GM19328 (cell line): ENCODE data around the gene NSD1.
"Not testable (repeated sequence)": the region's sequence is repeated elsewhere in the genome, so short reads cannot be mapped to it uniquely, and the experiment has no call there.

Source experiments
- ATAC-seq: cut with Tn5 transposase; IDR thresholded peaks from one replicate; pipeline ENCODE4 v1.9.1; 2021; ENCODE audit warnings: mild to moderate bottlenecking, moderate library complexity; ENCODE audit not compliant: unreplicated experiment

The NSD1 gene

GRCh38 chr5:177304392-177305119, 171.0 kb downstream of the NSD1 start:
- no peak for ATAC-seq

DNA sequence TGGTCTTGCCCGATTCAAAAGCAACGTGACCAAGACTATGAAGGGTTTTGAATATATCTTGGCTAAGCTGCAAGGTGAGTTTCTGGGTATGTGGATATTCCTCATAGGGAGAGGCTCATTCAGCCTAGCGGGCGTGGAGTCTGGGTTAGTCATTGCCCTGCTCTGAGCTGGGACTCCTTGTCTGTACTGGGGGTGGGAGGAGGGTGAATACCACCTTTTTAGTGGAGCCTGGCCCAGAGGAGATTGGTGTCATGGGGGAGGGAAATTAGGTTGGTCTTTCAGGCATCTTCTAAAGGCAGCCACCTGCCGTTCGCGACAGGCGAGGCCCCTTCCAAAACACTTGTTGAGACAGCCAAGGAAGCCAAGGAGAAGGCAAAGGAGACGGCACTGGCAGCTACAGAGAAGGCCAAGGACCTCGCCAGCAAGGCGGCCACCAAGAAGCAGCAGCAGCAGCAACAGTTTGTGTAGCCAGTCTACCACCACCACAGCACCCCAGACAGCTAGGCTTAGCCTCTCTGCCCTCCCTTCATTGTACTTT, 172.6 kb downstream of the NSD1 start:
- not testable (repeated sequence) for ATAC-seq

DNA sequence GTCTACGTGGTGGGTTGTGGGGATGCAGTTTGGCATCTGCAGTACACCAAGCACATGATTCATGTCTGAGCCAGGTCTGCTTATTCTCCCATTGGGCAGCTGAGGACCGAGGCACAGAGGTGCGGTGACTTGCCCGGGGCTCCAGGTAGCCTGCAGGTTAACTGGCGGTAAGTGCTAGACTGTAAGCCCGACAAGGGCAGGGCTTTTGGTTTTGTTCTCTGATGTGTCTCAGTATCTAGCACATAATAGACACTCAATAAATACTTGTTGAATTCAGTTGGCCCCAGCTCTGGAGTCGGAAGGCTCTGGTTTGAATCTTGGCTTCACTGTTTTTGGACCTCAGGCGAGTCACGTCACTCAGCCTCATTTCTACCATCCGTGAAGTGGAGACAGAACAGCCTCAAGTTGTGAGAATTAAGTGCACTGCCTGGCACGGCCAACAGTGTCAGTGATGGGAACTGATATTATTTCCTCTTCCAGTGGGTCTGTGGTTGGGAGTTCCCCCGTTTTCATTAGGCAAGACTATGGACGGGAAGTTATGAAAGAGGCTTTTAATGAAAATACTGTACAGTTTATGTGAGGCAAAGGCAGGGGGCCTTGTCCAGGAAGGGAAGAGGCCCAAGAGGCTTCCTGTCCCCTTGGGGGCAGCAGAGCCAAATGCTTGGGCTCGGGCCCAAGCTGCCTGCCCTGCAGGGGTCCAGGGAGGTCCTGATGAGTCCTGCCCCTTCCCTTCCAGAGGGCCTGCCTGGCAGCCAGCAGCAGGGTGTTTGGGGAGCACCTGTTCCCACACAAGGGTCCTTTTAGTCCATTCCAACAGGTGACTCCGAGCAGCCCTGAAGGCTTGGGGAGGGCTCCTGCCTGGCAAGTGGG, 173.3 kb downstream of the NSD1 start:
- no peak for ATAC-seq

DNA sequence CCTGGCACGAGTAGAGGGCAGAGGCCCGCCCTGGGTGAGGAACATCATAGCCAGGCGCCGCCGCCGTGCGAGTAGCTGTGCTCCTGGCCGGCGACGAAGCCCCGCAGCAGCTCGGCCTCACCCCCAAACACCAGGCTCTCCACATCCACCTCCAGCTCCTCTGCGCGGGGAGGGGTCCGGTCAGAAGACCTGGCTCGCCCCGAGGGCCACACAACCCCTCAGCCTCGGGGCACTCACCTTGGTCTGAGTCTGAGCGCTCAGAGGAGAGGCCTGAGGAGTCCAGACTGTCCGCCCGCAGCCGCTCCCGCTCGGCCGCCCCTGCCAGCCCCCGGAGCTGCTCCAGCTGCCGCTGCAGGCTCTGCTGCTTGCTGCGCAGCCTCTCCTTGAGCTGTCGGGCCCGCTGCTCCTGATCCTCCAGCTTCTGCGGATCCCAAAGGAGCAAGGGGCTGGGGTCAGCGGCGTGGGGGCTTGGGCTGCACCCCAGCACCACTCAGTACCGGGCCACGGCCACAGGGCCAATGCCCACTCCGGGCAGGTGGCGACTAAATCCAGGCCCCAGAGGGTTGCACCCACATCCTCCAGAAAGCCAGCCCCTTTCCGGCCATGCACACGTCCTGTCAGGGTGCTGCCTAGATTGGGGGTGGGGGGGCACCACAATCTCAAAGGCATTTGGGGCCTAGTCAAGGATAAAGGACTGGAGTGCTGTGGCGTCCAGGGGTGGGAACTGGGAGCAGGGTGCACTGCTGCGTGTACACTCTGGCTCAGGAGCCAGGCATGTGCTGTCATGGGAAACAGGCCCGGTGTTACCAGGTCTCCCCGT, 174.2 kb downstream of the NSD1 start:
- ATAC-seq = no peak

DNA sequence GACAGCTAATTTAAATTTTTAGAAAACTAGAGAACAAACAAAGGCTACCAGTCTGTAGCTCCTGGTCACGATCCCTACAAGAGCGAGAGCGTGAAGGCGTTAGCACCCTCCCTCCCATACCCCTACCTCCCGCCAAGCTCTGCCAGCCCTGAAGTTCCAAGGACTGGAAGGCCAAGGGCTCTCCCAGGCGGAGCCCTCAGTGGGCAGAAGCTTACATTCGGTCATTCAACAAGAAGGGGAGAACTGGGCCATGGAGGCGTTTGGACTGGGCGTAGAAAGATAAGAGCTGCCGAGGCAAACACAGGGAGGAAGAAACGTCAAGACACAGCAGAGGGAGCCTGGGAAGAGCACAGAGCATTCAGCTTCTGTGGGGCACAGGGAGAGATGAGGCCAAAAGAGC, 175.2 kb downstream of the NSD1 start:
- ATAC-seq = no peak

GRCh38 chr5:177309351-177310191, 176.0 kb downstream of the NSD1 start:
- no peak for ATAC-seq

GRCh38 chr5:177310332-177310731, 176.8 kb downstream of the NSD1 start:
- ATAC-seq = no peak

DNA sequence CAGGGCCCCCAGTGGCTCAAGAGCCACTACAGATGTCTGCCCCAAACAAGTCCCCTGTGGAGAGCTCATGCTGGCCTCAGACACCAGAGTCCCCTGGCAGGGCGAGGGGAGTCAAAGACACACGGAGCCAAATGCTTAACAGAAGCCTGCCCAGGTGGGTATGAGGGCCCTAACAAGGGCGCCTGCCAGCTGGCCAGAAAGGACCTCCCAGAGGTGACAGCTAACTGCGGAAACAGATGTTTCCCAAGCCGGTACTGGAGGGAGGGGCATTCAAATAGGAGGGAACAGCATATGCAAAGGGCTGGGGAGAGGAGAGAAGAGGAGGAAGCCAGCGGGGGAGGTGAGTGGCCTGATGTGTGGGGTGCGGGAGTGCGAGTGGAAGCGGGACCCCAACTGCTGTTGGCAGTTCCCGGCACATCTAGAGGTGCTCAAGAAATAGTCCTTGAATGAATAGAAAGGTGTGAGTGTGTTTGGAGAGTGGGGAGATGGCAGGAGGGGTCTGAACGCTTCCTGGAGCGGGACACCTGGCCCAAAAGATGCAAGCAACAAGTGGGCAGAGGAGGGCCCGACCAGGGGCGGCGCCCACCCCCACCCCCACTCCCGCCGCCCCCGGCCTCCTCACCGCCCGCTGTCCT, 177.3 kb downstream of the NSD1 start:
- no peak for ATAC-seq

DNA sequence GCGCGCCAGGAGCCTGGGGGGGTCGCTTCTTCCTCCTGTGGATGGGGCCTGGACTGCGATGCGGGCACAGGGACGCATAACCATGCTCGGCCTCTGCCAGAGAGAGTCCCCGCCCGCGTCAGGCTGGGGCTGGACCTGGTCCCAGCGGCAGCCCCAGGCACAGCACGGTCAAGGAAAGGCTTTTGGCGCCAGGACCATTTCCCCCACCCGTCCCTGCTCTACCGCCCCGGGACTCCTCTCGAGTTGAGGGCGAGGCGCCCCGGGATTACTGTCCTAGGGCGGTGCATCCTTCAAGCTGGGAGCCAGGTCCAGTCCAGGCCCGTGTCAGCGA, 177.8 kb downstream of the NSD1 start:
- no peak for ATAC-seq

DNA sequence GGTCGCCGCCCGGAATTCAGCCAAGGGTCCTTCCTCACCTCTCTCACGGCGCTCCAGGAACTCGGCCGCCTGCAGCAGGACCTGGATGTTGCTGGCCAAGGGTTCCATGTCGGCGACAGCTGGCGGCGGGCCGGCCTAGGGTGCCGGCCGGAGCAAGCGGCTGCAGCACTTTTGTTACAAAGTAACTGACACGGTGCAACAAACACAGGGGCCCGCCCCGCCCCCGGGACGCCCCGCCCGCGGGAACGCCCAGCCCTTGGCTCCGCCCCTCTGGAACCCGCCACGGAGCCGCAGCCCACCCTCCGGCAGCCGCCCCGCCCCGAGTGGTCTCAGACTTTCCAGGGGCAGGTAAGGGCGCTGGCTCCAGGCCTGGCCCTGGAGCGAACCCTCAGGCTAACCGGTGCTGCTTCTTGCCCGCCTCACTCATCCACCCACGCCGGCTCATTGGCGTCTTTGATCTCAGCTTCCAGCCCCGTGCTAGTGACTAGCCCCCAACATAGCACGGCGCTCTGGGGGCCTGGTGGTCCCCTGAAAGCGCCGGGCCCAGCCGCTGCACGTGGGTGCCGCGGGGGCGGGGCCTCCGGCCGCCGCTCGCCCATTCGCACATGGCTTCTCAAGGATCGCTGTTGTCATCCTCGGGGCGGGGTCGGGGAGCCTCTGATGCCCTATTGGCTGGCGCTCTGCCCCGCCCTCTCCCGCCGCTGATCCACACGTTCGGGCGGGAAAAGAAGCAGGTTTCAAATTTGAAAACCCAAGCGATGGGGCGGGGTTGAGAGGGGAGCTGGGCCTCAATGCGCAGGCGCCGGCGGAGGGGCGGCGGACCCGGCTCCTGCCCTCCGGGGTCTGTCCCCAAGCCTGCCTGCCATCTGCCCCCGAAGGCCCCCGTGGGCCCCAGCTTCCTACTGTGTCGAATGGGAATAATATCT, 178.4 kb downstream of the NSD1 start, which contains the start of gene MXD3:
MXD3 (minus strand) TSS at position 176 of the 926 bp plus-strand sequence; CDS start at position 108, 68 bp downstream.
- ATAC-seq = peak; percentile 68

DNA sequence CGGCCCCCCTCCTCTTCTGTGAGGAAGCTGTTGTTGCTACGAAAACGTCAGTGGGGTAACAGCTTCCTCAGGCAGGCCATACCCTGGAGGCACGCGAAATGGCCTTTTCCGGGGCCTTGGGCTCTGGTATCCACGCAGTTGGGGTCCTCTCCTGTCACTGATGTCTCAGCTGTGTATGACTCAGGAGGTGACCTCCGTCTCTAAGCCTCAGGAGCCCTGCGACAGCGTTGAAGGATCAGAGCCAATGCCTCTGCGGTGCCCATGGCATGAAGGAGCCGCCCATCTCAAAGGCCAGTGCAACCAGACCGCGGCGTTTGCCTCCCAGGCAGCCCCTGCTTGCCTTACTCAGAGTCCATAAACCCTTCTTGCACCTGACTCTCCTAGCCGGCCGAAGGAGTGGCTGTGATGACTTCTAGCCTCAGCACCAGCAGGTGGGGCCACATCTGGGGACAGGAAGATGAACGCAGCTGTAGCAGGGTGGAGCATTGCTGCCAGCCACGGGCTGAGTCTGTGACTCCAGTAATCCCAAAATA, 179.1 kb downstream of the NSD1 start:
- ATAC-seq = peak; percentile 26

- no peak for ATAC-seq
These were observed 180.1 kb downstream of the NSD1 start for GRCh38 chr5:177313561-177314259.

DNA sequence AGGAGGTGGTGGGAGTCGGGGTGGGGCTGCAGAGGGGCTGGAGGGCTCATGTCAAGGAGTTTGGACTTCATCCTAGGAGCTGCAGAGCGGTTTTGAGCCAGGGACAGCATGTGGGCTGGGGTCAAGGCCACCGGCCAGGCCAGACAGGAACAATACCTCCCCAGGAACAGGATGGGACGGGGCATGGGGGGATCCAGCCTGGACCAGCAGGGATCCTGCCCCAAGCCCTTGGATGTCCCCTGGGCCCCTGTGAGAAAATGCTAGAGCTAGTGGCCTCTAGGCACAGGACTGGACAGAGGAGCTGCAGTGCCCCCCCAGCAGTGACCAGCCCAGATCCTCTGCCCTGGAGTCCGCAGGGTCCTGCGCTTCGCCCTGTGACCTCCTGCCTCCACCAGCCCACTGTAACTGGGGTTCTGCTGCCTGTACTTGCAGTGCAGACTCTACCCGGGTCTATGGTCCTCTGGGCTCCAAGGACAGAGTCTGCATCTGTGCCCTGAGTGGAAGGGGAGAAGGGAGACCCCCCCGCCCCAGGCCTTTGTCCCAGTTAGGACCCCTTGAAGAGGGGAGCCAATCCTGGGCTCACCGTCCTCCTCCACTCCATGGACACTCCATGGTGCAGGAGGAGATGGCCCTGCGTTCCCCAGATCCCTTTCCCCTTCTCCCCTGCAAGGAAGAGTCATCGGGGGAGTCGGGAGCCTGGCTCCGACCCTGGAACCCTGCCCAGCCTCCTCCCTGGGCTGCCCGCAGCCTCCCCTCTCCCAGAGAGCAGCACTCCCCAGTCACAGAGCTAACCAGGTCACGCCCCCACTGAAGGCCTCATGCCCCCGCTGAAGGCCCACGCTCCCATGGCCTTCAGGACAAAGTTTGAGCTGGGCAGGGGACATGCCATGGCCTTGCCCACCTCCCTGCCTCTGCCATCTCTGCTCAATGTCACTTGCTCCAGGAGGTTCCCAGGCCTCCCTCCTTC, 181.1 kb downstream of the NSD1 start:
- ATAC-seq = no peak

GRCh38 chr5:177315411-177315810, 181.8 kb downstream of the NSD1 start:
- ATAC-seq = no peak

DNA sequence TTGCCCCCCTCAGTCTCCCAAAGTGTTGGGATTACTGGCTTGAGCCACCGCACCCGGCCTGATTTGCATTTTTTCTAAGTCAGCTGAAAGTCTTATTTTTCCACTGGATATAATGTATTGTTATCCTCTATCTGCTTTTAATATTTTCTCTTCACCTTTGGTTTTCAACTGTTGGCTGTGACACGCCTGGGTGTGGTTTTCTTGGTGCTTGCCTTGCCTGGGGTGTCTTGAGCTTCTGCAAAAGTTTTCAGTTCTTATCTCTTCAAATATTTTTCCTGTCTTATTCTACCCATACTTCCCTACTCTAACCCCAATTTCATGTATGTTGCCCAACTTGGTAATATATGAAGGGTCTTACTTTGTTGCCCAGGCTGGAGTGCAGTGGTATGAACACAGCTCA, 182.4 kb downstream of the NSD1 start:
- no peak for ATAC-seq

GRCh38 chr5:177317959-177318377, 184.4 kb downstream of the NSD1 start:
- no peak for ATAC-seq
